Activated T-helper 1 cell treated with anti-CD3 and anti-CD28 coated beads, Interleukin-12 subunit alpha, Interleukin-12 subunit beta, Interleukin-2, Interleukin-4 antibody, amounts not matched to agents 30 ng/mL and 10 ng/mL and 1 ng/mL, durations not matched to agents 14 hours and 24 hours and 36 hours (primary cell): Measurements from ENCODE around the gene CPA4. TPM values are rescaled to one million over a fixed set of nuclear protein-coding genes. Genes with fewer than 3 reads are reported as not detected.

Experiments
- DNase-seq: peaks from one replicate; pipeline ENCODE4 v3.0.0; 2021; ENCODE audit warnings: low spot score
- H3K27ac Mint-ChIP-seq: one replicate; pipeline ENCODE4 v1.8.0; 2021; ENCODE audit warnings: mild to moderate bottlenecking, mixed read lengths
- H3K27me3 Mint-ChIP-seq: one replicate; pipeline ENCODE4 v1.8.0; 2022; ENCODE audit warnings: mild to moderate bottlenecking, moderate library complexity, mixed read lengths; ENCODE audit not compliant: insufficient read depth
- H3K36me3 Mint-ChIP-seq: one replicate; pipeline ENCODE4 v1.8.0; 2021; ENCODE audit warnings: low read depth, mixed read lengths
- H3K4me1 Mint-ChIP-seq: one replicate; pipeline ENCODE4 v1.8.0; 2021; ENCODE audit warnings: low read depth, mixed read lengths
- H3K4me3 Mint-ChIP-seq: one replicate; pipeline ENCODE4 v1.8.0; 2021; ENCODE audit warnings: mild to moderate bottlenecking, moderate library complexity, mixed read lengths
- H3K9me3 Mint-ChIP-seq: one replicate; pipeline ENCODE4 v1.8.0; 2021; ENCODE audit warnings: mixed read lengths
- intact Hi-C: fragments of 100-400 bp; cut with micrococcal nuclease; formaldehyde crosslinking; loops from one replicate; pipeline ENCODE4 v1.15.1; 2024
- total RNA-seq: library from RNA; stranded (reverse); gene quantifications from 2 replicates; pipeline ENCODE4 v1.2.3, GENCODE V29; 2022

CPA4 gene
- total RNA-seq, 1 donor from 2014 or later = not detected

- Mint-ChIP-seq H3K27ac (no peak overlapping the region), H3K9me3 (no peaks in the 10 kb centered on the region), H3K4me1 (peaks cover 33% of the 10 kb centered on the region), H3K27me3 (no peaks in the 10 kb centered on the region), H3K36me3 (peaks cover 3% of the 10 kb centered on the region), H3K4me3 (no peak overlapping the region)
- no peak for DNase-seq
- intact Hi-C loops = loop anchor here (5.0 kb wide), 1 partner anchor 74 kb away; the partner anchor contains the start of gene CEP41
These were observed 75.1 kb downstream of the CPA4 start for GRCh38 chr7:130367836-130368746.

DNA sequence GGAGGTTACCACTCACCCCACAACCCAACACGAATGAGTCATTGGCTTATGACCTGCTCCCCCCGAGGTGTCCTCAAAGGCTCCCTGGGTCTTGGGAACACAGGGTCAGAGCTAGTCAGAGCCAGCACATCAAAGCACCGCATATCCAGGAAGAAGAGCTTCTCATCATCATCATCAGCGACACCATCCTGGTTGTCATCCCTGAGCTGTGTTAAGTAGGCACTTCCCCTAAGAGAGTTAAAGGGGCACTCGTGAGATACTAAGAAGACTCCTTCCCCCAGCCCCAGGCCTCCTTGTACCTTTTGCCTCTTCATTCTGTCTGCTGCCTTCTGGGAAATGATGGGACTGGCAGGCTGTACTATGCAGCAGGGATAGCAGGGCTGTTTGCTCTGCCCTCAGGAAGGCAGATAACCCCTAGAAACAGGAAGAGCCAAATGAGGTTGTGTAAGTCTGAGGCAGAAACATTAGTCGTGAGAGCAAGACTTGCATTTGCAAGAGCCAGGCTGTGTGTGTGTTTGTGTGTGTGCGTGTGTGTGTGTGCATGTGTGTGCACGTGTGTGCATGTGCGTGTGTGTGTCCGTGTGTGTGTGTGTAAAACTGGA lies 76.2 kb downstream of the CPA4 start:
- no peak for DNase-seq
- peaks cover 29% of the 10 kb centered on the region for H3K4me1 Mint-ChIP-seq
- peak overlapping the region; percentile 42 for H3K27ac Mint-ChIP-seq
- no peak overlapping the region for H3K4me3 Mint-ChIP-seq
- no peaks in the 10 kb centered on the region for H3K27me3 Mint-ChIP-seq
- intact Hi-C loops = loop anchor here (5.0 kb wide), 1 partner anchor 73 kb away; the partner anchor contains the start of gene CEP41
- peaks cover 3% of the 10 kb centered on the region for H3K36me3 Mint-ChIP-seq
- no peaks in the 10 kb centered on the region for H3K9me3 Mint-ChIP-seq

- H3K27ac Mint-ChIP-seq = peak overlapping the region; percentile 21
These were observed 77.0 kb downstream of the CPA4 start for GRCh38 chr7:130369831-130370550.

GRCh38 chr7:130371046-130371445 lies 78.1 kb downstream of the CPA4 start:
- Mint-ChIP-seq H3K27ac (no peak overlapping the region), H3K4me3 (no peak overlapping the region), H3K9me3 (peaks cover 1% of the 10 kb centered on the region), H3K36me3 (peaks cover 3% of the 10 kb centered on the region), H3K27me3 (no peaks in the 10 kb centered on the region), H3K4me1 (peaks cover 29% of the 10 kb centered on the region)
- intact Hi-C loops = no loop called here
- DNase-seq = no peak

More at GRCh38 chr7:130369831-130370550, 77.0 kb downstream of the CPA4 start:
- peaks cover 29% of the 10 kb centered on the region for H3K4me1 Mint-ChIP-seq
- peaks cover 3% of the 10 kb centered on the region for H3K36me3 Mint-ChIP-seq
- DNase-seq = no peak
- no peaks in the 10 kb centered on the region for H3K27me3 Mint-ChIP-seq
- intact Hi-C loops = loop anchor here (5.0 kb wide), 1 partner anchor 72 kb away; the partner anchor contains the start of gene CEP41
- H3K9me3 Mint-ChIP-seq = no peaks in the 10 kb centered on the region
- no peak overlapping the region for H3K4me3 Mint-ChIP-seq

DNA sequence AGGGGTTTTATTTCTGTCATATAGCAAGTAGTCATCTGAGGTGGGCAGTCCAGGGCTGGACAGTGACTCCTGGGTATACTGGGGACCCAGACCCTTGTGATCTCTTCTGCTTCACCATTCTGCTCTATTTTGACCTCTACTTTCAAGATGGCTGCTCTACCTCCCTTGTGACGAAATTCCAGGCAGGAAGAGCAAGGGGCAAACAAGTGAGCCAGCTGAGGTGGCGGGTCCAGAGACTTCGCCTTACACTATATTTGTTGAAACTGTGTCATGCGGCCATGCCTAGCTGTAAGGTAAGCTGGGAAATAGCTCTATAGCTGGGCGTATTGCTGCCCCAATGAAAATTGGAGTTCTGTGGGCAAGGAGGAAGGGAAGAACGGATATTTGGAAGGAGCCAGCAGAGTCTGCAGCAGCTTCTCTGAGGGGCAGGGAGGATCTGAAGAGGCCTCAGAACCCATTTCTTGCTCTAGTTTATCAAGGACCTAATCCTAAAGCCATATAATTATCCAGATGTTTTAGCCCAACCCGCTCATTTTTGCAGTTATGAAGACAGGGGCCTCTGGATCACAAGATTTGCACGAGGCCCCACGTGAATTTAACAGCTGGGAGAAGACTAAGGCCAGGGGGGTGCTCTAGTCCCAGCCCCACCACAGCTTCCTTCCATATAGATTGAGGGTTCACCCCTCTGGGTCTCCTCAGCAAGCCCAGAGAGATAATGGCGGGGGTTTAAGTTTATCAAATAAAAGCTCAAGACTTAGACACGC lies 79.6 kb downstream of the CPA4 start:
- no peaks in the 10 kb centered on the region for H3K27me3 Mint-ChIP-seq
- peaks cover 5% of the 10 kb centered on the region for H3K36me3 Mint-ChIP-seq
- no peak overlapping the region for H3K27ac Mint-ChIP-seq
- no peak for DNase-seq
- no peak overlapping the region for H3K4me3 Mint-ChIP-seq
- peaks cover 15% of the 10 kb centered on the region for H3K9me3 Mint-ChIP-seq
- H3K4me1 Mint-ChIP-seq = peaks cover 18% of the 10 kb centered on the region
- intact Hi-C loops = no loop called here

Other genes with a start within 250 kb of the CPA4 start
- 23.8 and 25.9 TPM in 2 replicates for gene ZC3HC1, start 241.8 kb upstream of the CPA4 start, total RNA-seq
- 13.2 and 15.6 TPM in 2 replicates for gene KLHDC10, start 222.6 kb upstream of the CPA4 start, total RNA-seq
- 47.4 and 55.0 TPM in 2 replicates for gene TMEM209, start 87.8 kb upstream of the CPA4 start, total RNA-seq
- not detected in 2 replicates for gene SSMEM1, start 85.3 kb upstream of the CPA4 start, total RNA-seq
- gene CPA2, start 26.3 kb upstream of the CPA4 start, total RNA-seq = not detected in 2 replicates
- 0.69 and 1.3 TPM in 2 replicates for gene CPA5, start 51.7 kb downstream of the CPA4 start, total RNA-seq
- not detected in 2 replicates for gene CPA1, start 87.3 kb downstream of the CPA4 start, total RNA-seq
- 17.1 and 17.8 TPM in 2 replicates for gene CEP41, start 147.9 kb downstream of the CPA4 start, total RNA-seq
- 4.1 and 9.1 TPM in 2 replicates for gene MEST, start 198.9 kb downstream of the CPA4 start, total RNA-seq